ENCODE measurements around the gene TRAPPC3.
"Not testable (repeated sequence)": the region's sequence is repeated elsewhere in the genome, so short reads cannot be mapped to it uniquely, and the experiment has no call there.

The TRAPPC3 gene

GRCh38 chr1:36149237-36149972, at the start of gene TRAPPC3:
Gene TRAPPC3 (minus strand): TSS chr1:36149486. CDS start chr1:36149378, 108 bp downstream.
- peak; percentile 100 for DNase-seq

GRCh38 chr1:36198641-36199040, 49.4 kb upstream of the TRAPPC3 start:
- DNase-seq = no peak

- DNase-seq = not testable (repeated sequence)
Measured at GRCh38 chr1:36196805-36197204, 47.5 kb upstream of the TRAPPC3 start.

- DNase-seq = peak; percentile 90
Measured at GRCh38 chr1:36187800-36188593, 38.7 kb upstream of the TRAPPC3 start.

GRCh38 chr1:36183309-36183856, 34.1 kb upstream of the TRAPPC3 start:
- no peak for DNase-seq

GRCh38 chr1:36182734-36183133, 33.4 kb upstream of the TRAPPC3 start:
- no peak for DNase-seq

GRCh38 chr1:36179220-36179600, 29.9 kb upstream of the TRAPPC3 start:
- no peak for DNase-seq

- DNase-seq = no peak
Measured at GRCh38 chr1:36178471-36179219, 29.4 kb upstream of the TRAPPC3 start.

- DNase-seq = no peak
Measured at GRCh38 chr1:36177589-36178431, 28.5 kb upstream of the TRAPPC3 start.

GRCh38 chr1:36176106-36176949, 27.0 kb upstream of the TRAPPC3 start:
- no peak for DNase-seq

- no peak for DNase-seq
Measured at GRCh38 chr1:36175137-36176095, 26.1 kb upstream of the TRAPPC3 start.

GRCh38 chr1:36174713-36175112, 25.4 kb upstream of the TRAPPC3 start:
- no peak for DNase-seq

GRCh38 chr1:36172983-36173382, 23.7 kb upstream of the TRAPPC3 start:
- DNase-seq = no peak

GRCh38 chr1:36172017-36172747, 22.9 kb upstream of the TRAPPC3 start:
- no peak for DNase-seq

- no peak for DNase-seq
Measured at GRCh38 chr1:36170643-36171412, 21.5 kb upstream of the TRAPPC3 start.

- no peak for DNase-seq
Measured at GRCh38 chr1:36168514-36168913, 19.2 kb upstream of the TRAPPC3 start.

- no peak for DNase-seq
Measured at GRCh38 chr1:36166938-36167905, 17.9 kb upstream of the TRAPPC3 start.

Data from CD4-positive, alpha-beta T cell treated with Interleukin-10 for 1 hour (primary cell).